NCI-H1092 (cell line): ENCODE data around the gene GSG1L2.
"Not testable (repeated sequence)": the region's sequence is repeated elsewhere in the genome, so short reads cannot be mapped to it uniquely, and the experiment has no call there.

Experiments used
- DNase-seq: peaks from one replicate; lab custom pipeline; 2025; lab: John Stamatoyannopoulos, UW

Gene GSG1L2

DNA sequence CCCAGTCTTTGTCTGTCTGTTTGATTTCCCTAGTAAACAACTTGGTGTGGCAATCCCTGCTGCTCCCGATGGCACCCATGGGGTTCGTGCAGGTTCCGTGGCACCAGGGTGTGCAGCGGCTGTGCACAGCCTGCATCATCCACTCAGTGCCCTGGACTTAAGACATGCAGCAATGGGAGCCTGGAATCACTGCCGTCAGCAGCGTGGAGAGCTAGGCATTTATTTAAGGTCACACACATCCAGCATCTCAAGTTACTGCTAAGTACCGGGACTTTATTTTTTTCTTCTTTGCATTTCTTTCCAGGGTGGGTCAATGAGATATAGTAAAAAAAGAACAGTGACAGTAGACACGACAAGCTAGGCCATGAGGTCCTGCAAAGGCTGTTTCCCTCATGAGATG is 33.3 kb downstream of the GSG1L2 start:
- DNase-seq = no peak

DNA sequence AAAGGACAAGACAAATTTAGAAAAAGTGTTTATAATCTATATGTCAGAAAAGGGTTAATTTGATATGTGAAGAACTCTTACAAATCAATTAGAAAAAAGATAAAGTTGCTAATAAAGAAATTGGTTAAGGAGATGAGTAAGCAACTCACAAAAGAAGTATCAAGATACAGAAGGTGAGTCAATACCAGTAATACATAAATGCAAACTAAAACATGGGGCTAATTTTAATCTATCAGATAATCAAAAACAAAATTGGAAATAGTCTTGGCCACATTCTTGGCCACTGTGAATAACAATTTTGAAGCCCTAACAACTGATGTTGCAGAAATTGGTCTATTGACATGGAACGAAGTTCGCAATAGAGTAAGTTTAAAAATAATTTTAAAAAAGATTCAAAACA is 37.3 kb downstream of the GSG1L2 start:
- DNase-seq = no peak

DNA sequence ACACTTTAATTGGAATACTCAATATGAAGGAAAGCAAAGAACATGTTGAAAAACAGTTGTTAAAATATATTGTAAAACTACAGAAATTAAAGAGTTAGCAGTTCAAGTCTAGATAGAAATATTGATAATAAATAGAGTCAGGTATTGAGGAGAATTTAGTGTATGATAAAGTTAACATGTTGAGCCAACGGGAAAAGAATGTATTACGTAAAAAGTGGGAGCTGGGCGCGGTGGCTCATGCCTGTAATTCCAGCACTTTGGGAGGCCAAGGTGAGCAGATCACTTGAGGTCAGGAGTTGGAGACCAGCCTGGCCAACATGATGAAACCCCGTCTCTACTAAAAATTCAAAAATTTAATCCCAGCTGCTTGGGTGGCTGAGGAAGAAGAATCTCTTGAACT is 38.4 kb downstream of the GSG1L2 start:
- DNase-seq = not testable (repeated sequence)

DNA sequence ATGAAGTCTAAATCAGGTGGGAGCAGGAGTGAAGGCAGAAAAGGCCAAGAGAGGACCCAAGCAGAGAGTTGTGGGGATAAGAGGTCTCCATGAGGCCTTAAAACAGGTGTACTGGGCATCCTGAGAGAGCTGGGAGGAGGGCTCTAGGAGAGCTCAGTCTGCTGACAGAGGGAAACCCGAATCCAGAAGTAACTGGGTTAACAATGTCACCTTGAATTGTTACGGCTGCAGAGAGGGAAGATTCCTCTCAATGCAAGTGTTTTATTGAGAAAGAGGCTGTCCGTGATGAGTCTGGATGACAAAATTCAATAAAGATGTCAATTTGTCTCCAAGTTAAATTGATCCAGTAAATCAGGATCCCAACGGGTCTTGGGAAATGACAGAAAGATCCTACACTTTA is 38.8 kb downstream of the GSG1L2 start:
- DNase-seq = no peak

DNA sequence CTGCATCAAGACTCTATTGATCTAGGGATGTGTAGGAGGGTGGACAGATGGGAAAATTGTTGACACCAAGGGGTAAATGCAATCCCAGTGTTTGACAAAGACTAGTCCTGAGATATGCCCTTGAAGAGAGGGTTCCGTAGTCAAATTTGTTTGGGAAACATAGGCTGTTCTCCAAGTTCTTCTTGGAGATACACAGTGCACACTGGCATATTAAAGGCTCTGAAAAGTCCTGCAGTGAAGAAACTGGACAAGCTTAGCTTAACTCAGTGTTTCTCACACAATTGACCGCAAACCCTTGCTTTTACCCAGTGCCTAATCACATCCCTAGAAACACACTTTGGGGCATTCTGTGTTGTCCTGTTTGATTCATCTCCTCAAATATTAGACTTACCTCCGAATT is 41.3 kb downstream of the GSG1L2 start:
- no peak for DNase-seq

DNA sequence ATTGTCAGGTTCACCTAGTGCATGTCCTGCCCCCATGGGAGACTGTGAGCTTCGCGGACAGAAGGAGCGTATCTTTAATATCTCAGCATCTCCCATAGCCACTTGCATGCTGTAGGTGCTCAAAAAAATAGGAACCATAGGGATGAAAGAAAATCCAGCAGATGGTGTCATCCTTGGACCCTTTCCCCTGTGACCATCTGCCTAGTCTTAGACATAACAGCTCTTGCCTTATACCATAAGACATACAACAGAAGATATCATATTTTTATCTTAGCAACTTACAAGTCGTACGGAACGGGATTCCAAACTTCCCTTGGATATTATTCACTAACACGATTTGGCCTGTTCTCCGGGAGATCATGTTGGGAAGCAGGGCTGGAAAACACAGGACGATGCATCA is 45.0 kb downstream of the GSG1L2 start:
- no peak for DNase-seq

DNA sequence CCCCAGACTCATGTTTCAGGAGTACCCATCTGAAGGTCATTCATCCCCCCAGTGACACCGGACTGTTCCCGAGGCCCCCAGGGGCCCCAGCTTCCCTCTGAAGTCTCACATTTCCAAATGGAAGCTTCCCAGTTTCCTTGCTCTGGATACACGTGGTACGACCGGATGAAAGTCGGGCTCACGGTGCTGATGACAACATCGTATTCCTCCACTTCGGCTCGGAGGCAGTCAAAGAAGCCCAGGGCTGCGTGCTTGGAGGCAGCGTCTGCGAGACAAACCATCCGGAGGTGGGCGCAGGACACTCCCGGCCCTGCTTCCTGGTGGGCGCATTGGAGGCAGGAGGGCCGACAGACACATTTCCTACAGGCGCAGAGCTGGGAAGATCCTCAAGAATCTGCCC is 49.2 kb downstream of the GSG1L2 start:
- no peak for DNase-seq

DNA sequence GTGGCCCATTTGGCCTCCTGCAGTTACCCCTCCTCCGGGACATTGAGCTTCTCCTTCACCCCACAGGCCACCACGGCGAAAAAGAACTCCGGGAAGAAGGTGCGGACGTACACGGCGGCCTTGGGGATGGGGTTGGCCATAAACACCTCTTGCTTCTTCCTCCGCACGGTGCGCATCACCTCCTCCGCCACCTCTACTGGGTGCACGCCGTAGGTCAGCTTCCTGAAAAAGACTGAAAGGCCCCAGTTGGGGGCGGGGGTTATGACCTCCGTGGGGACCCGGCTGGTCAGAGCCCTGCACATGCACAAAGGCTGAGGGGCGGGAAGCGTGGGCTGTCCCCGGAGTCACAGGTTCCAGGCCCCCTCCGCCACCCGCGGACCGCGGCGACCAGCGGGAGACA is 50.4 kb downstream of the GSG1L2 start:
- no peak for DNase-seq

DNA sequence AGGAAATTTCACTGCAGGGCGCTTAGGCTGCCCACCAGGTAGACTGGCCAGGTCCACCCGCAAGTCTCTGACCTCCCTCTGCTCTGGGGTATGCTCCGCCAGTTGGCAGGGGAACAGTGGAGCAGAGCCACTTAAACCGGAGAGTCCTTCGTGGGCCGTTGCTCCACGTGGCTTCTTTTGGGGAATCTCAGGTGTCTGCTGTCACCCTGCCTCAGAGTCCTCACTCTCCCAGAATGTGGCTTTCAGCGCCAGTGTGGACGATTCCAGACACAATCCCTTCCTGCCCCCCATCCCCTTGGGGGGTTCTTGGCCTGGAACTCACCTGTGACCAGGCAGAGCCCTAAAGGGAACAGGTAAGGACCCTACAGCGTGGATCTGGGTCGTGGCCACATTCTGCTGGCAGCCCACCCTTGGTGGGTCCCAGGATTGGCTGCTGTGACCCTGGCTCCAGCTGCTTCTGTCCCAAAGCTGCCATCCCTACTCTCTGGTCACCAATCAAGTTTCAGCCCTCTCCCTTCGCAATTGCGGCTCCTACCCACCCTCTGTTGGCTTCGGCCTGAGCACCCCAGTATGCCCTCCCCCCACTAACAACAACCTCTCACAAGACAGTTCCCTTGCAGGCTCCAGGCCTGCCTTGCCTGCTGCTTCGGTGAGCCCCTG is 52.7 kb downstream of the GSG1L2 start:
- no peak for DNase-seq

DNA sequence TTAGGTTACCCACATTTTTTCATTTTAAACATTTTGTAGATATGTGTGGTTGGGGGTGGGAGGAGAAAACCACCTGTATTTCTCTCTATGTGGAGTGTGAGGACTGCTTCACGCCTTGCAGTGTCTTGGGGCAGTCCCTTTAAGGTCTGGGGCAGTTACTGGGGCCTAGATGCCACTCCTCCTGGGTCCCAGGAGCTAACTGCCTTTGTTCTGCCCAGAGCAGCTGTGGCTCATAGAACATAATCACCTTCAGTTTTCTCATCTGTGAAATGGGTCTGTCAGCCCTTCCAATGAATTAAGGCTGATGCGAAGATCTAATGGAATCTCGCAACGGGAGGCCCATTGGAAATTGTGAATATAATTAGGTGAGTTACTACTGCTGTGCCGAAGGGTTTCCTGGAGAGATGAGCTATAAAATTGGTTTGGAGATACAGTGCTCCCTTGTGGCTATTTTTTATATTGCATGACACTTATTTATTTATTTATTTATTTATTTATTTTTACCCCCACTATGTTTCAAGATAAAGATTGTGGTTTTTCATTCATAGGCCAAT is 53.4 kb downstream of the GSG1L2 start:
- no peak for DNase-seq

DNA sequence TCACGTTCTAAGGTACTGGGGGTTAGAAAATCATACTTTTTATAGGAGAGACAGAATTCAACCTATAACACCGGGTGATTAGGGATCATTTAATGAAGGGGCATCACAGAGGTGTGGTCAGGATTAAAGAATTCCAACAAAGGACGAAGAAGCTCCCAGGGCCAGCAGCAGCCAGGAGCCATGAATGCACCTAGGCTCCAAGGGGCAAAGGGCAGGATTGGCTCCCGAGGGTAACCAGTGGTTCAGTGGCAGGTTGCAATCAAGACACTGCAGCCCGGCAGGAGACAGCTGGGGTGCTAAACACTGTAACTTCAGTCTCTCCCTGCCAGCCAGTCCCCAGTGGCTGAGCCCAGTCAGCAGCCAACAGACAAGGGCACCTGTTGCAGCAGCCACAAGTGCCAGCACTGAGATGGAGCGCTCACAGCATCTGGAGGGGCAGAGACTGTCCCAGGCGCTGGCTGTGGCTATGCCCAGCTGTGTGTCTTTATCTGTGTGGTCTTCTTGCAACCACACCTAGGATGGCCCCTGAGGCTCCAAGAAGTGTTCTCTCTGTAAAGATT is 54.4 kb downstream of the GSG1L2 start:
- DNase-seq = no peak

DNA sequence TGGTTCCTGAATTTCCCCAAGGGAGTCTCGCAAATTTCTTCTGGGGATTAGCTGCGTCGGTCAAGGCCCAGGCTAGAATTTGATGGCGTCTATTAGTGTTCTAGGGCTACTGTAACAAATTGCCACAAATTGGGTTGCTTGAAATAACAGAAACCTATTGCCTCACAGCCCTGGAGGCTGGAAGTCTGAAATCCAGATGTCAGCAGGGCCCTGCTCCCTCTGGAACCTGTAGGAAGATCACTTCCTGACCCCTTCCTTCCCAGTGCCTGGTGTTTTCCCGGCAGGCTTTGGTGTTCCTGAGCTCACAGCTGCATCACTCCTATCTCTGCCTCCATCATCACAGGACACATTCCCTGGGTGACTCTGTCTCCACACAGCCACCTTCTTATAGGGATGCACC is 54.9 kb downstream of the GSG1L2 start:
- DNase-seq = no peak

DNA sequence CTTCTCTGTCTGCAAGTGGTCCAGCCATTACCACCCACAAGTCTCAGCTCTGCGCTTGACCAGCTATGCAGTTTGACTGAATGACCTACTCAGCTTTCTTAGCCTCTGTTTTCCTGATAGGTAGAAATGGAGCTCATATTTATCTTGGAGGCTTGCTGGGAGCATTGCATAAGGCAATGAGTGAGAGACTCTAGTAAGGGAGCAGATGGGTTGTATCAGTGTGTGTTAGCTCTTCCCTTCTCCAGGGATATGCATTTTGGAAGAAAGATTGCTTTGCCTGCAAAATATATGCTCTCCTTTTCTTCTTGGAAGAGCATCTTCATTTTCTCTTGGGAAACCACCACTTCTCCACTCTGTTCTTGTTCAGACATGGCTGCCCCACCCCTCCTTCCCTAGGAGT is 56.6 kb downstream of the GSG1L2 start:
- no peak for DNase-seq

DNA sequence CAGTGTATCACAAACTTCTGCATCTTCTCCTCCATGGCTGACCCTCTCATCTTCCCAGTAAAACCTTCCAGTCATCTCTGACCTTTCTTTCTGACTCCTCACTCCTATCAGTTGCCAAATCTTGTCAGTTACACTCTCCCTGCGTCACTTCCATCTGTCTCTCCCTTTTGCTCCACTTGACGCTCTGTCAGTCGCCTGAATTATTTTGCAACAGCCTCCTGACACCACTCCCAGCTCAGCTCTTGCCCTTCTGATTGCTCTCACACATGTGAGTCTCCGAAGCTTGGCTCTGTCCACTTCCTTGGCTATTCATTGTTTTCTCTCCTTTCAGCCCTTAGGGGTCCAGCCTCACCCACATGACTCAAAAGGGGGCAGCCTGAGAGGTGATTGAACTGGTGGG is 58.2 kb downstream of the GSG1L2 start:
- DNase-seq = no peak

DNA sequence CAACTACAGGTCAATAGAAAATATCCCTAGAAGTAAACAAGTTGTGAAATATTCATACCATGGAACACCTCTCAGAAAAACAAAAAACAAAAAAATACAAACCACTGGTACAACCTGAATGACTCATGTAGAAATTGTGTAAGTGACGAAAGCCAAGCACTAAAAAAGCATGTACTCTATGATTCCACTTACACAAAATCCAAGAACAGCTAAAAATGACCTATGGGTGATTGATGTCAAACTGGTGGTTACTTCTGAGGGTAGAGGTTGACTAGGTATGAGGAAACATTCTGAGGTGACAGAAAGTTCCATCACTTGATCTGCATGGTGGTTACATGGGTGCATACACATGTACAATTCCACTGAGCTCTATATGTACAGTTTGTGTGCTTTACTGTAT is 61.6 kb downstream of the GSG1L2 start:
- no peak for DNase-seq

DNA sequence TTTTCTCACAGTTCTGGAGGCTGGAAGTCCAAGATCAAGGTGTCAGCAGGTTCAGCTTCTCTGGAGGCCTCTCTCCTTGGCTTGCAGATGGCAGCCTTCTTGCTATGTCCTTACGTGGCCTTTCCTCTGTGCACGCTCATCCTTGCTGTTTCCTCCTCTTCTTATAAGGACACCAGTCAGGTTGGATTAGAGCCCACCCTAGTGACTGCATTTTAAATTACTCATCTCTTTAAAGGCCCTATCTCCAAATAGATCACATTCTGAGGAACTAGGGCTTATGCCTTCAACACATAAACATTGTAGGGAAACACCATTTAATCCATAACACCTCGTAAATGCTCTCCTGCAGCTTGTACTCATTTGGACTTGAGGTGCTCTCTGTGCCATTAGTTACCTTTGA is 66.8 kb downstream of the GSG1L2 start:
- DNase-seq = no peak
